GM12801 (cell line): ENCODE data around the gene TBL1X.

Experiments used
- CTCF ChIP-seq: IDR thresholded peaks from one replicate; pipeline ENCODE4 v1.5.1; 2011; ENCODE audit warnings: control low read depth; ENCODE audit not compliant: insufficient read length; ENCODE audit errors: extremely low read depth

Gene TBL1X

GRCh38 chrX:9634551-9634950 lies 169.7 kb downstream of the TBL1X start:
- no peak for TF ChIP-seq CTCF

- no peak for TF ChIP-seq CTCF
Observed at GRCh38 chrX:9635368-9635767, 170.5 kb downstream of the TBL1X start.

GRCh38 chrX:9635803-9636202 lies 170.9 kb downstream of the TBL1X start:
- no peak for TF ChIP-seq CTCF

DNA sequence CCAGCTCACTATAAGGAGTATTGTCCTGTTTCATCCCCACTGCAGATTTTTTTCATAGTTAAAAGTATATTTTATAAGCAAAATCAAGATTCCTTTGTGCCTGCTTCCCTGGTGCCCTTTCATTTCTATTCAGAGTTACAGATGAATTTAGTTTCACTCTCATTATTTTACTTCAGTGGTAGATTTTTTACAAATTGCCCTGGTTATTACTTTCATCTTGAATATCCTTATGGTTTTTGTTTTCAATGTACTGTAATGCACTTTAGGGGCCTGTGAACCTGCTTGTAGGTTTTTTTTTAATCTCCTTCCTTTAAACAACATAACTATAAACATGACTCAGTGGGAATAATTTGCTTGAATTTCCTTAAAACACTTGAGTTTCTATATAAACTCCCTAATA lies 174.0 kb downstream of the TBL1X start:
- TF ChIP-seq CTCF, result no peak

DNA sequence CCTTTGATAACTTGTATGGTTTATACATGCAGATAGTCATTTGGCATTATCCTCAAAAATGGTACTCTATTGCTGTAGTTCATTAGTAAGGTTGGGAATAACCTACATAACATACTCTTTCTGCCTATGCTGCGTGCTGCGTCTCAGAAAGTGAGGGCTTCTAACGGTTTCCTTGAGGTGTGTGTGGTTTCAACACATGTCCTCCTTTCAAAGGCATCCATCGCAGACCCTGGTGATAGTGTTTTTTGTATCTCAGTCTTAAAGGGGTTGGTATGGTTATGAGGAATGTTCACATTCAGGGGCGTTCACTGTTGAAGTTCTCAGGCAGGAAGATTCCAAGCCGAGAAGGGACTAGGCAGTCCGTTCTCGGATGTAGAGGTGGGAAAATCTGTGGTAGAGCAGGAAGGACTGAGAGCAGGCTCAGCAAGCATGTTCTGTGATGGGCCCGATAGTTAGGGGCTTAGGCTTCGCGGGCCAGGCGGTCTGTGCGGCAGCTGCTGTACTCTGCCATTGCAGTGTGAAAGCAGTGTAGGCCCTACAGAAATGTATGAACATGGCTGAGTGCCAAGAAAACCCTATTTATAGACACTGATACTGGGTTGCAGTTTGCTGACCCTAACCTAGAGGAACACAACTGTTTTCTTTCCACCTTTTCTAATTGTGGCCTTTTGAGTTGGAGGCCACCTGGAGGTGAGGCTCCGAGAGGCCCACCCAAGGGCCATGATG lies 177.6 kb downstream of the TBL1X start:
- TF ChIP-seq CTCF, result no peak

DNA sequence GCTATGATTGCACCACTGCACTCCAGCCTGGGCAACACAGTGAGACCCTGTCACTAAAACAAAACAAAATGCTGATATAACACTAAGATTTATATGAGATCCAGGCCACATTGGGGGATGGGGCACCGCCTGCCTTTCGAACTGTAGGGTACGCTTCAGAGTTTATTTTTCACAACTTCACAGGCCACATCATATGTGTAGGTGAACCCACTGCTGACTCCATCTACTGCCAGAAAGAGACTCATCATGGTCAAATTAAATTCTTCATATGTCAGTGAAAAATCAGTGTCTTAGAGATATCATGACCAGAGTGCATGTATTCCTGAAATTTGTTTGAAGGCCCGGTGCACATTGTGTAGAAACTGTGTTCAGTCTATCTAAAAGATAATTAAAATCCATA lies 178.9 kb downstream of the TBL1X start:
- no peak for TF ChIP-seq CTCF

GRCh38 chrX:9644335-9644734 lies 179.5 kb downstream of the TBL1X start:
- no peak for TF ChIP-seq CTCF
